Mucosa of gallbladder (tissue), 1 donor: Measurements from ENCODE around the gene PCDHGC5. TPM values are rescaled to one million over a fixed set of nuclear protein-coding genes. Genes with fewer than 3 reads are reported as not detected.

Experiments
- DNase-seq: peaks from one replicate; pipeline ENCODE4 v3.0.0-alpha.2; 2020; ENCODE audit warnings: low spot score
- total RNA-seq: library from RNA; stranded (reverse); gene quantifications from one replicate; pipeline ENCODE4 v1.2.1, GENCODE V29; 2021
- donor health status: DM: no; HTN: no; CAD: no.

PCDHGC5 gene
- total RNA-seq, 1 donor from 2014 or later = 2.0 TPM

DNA sequence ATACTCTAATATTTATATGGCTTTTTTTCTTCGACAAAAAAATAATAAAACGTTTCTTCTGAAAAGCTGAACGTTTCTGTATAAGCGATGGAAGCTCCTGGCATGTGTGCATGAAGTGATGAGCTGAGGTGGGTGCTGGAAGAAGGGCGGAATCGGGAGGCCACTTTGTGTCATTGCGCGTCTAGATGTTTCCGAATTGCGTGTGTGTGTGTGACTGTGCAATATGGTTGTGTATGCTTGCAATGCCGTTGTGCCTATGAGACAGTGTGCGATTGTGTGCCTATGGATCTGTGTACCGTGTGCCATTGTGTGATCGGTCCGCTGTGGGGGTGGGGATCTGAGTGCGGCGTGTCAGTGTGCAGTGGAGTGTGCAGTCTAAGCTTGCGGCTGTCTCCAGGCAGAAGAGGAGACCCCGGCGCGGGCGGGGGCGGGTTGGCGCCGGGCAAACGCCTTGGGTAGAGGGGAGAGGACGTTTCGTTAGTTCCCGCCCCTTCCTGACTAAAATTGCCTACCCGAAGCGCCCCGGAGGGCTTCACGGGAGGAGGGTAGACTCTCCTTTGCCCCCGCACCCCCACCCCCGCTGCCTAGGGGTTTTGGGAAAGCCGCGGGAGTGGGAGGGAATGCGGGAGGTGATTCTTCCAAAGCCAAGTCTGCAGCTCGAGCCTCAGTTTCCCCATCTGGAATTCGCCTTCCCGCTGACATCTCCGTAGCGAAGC is 24.2 kb downstream of the PCDHGC5 start:
- no peak for DNase-seq

DNA sequence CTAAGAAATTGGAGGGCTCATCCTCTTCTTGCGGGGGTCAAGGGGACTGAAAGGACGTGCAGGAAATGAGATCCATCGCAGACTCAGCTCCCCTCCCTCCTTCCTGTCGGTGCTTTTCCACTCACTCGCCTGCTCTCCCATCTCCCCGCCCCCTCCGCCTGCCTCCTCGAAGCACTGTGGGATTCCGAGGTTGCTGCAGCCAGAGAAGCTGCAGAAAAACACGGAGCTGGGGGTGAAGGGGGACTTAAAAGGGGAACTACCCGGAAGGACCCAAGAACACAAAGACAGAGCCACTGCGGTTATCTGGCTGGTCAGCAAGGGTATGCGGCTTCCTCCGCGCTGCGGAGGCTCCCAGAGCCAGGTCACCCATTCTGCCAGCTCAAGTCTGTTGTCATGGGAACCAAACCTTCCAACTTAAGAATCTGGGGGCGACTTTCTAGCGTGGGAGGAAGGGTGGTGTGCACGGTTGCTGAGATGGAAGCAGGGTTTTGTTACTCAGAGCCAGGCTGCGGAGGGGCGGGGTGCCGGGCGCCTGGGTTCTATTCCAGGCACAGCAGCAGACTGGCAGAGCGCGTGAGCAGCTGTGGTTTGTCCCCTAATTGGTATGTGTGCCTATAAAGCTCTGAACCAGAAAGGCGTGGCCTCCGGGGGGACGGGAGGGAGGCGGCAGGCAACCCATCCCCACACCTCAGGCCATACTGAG is 24.9 kb downstream of the PCDHGC5 start:
- DNase-seq = peak; percentile 63

DNA sequence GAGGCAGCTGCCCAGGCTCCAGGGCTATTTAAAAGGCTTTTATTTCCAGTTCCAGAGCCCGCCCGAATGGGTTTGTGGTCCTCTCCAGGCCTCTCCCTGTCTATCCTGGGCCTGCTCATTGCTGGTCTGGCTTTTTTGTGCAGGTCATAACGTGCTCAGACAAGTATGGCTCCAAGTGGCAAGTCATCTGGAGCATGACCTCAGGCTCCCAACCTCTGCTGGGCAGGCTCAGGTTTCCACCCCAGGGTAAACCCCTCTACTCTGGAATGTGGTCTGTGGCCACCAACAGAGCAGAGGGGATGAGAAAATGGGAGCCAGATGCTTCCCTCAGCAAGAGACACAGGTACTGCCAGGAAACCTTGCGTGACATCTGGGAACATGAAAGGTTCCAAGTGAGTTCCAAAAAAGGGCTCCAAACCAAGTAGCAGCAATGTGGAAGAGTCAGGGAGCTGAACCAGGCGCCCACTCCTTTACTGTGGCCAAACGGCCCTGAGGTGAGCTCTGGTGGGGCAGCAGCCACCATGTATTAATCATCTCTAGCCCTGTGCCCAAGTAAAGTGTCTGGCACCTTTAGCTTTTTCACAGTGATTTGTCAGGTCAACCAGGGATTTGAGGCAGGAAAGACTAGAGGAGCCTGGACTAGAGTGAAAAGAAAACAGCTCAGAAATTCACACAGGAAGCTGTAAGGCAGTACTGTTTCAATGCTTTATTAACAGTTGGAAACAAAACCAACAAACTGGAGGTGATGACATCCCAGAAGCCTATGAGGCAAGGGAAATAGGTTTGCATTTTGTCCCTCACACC is 25.7 kb downstream of the PCDHGC5 start:
- no peak for DNase-seq

DNA sequence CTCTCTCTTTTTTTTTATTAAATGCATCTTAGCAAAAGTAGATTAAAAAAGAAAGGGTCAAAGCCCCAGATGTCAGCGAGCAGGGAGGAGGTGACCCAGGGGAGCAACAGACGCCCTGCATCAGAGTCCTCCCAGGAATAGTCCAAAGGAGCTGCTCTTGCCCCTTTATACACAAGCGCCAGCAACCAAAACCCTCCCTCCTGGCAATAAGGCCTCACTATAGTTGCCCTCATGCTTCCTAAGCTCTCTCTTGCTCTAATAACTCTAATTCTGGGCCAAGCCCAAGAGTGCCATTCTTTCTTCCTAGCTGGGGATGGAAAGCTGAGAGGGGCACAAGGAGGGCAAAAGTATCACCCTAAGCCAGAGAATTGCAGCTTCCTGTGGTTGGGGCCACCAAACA is 26.3 kb downstream of the PCDHGC5 start:
- no peak for DNase-seq

DNA sequence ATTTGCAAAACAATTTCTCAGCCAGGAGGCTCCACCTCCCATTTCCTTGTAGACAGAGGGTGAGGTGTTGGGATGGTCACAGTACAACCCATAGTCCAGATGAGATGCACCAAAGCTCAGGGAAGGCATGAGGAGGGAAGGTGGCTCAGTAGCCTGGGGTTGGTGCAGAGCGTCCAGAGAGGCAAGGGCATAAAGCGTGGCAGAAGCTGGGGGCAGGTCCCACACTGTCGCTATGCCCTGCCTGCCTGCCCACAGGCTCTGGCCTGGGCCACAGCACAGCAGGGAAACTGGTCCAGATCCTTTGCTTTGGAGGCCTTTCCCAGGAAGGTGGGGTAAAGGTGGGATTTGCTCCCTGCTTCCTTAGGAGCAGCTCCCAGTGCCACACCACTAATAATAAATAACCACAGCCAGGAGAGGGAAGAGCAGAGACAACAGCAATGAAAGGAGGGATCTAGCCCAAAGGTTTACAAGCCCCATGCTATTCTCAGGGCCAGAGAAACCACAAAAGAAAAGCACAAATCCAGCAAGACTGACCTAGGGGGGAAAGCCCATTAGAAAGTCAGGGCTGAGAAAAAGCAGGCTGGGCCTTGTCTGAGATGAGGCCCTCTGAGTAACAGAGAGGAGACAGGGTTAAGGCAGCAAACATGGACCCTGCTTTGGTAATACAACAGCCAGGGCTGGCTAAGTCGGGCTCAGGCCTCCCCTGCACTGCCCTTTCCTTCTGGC is 27.2 kb downstream of the PCDHGC5 start:
- DNase-seq = no peak

DNA sequence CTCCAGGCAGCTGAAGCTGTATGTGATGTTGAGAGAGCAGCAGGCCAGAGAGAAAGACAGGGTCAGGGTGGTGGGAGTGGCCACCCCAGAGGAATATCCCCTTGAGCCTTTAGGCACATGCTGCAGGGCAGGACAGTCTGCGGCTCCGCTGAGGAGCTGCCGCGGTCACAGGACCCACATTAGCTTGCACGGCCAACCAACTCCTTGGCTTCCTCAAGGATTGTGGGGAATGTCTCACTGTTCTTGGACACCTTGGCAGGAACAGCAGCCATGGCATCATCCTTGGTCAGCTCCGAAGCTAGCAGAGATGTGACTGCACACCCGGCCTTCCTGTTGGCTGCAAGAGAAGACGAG is 27.8 kb downstream of the PCDHGC5 start:
- no peak for DNase-seq

DNA sequence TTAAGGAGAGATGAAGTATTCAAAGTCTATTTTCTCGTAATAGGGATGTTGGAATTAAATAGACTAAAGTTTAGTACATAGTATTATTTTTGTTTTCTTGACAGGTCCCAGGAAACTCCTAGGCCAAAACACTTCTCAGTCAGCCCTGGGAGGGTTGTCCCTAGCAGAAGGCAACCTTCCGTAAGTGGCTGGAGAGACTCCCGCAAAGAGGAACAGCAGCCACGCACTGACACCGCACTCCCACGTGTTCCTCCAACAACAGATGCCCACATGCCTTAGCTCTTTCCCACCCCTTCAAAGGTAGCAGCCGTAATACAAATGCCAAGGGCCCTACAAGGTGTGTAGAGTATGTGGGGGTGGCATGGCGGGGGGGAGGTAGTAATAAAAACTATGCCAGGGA is 28.4 kb downstream of the PCDHGC5 start:
- DNase-seq = no peak

DNA sequence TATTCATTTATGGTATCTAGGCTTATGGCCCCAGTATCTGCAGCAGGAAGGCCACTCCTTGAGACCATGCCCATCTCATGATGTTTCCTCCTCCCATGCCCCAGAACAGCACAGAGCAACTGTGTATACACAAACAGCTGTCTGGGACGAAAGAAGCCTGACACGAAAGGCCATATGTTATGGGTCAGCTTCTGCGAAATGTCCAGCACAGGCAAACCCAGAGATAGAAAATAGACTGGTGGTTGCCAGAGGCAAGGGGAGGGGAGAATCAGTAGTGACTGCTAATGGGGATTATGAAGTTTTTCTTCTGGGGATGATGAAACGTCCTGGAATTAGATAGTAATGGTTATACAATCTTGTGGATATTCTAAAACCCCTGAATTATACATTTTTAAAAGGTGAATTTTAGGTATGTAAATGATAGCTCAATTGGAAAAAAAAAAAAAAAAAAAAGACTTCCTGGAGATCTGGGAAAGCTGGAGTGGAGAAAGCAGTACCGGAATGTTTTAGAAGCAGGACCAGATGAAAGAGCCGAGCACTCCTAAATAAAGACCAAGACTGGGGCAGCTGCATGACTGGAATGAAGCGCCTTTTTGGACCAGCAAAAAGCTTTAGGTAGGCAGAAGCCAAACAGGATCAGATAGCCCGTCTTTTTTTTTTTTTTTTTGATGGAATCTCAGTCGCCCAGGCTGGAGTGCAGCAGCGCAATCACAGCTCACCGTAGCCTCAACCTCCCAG is 29.2 kb downstream of the PCDHGC5 start:
- DNase-seq = peak; percentile 52

DNA sequence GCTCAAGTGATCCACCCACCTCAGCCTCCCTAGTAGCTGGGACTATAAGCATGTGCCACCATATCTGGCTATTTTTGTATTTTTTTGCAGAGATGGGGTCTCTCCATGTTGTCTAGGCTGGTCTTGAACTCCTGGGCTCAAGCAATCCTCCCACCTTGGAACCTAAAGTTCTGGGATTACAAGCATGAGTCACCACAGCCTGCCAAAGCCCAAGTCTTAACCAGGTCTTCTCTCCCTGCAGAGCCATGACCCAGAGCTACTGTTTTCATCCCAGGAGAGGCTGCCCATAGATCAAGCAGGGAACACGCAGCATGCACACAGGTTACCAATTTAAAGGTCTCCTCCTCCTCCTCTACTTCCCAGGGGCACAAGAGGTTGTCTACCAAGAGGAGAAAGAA is 29.7 kb downstream of the PCDHGC5 start:
- no peak for DNase-seq

DNA sequence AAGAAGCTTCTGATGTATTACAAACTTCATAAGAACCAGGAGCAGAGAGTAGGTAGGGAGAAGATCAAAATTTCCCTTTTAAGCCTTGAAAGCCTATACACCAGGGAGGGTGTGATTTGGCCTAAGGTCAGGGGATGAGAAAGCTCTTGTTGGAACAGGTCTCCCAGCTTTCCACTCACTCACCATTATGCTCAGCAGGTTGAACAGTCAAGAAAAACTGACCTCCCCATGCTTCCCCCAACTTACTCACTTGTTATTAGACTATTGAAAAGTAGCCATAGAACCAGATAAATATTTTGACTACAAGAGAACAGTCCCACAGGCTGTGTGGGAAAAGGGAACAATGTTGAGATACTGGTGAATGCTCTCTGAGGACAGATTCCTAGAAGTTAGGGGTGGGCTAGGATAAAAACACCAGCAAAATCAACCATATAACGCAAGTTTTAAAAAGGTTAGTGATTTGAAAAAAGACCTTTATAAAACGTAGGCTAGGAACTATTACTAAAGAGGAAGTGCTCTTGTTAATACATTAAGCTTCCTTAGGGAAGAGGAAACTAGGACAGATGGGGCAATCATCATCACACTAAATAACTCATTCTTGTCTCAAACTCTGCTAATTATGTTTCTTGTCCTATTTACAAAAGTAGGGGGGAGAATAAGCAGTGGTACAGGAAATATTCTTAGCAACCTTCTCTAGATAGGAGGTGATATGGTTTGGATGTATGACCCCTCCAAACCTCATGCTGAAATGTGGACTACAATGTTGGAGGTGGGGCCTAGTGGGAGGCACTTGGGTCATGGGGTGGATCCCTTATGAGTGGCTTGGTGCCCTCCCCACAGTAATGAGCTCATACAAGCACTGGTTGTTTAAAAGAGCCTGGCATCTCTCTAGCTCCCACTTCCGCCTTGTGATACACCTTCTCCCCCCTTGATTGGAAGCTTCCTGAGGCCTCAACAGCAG is 31.0 kb downstream of the PCDHGC5 start:
- DNase-seq = no peak

DNA sequence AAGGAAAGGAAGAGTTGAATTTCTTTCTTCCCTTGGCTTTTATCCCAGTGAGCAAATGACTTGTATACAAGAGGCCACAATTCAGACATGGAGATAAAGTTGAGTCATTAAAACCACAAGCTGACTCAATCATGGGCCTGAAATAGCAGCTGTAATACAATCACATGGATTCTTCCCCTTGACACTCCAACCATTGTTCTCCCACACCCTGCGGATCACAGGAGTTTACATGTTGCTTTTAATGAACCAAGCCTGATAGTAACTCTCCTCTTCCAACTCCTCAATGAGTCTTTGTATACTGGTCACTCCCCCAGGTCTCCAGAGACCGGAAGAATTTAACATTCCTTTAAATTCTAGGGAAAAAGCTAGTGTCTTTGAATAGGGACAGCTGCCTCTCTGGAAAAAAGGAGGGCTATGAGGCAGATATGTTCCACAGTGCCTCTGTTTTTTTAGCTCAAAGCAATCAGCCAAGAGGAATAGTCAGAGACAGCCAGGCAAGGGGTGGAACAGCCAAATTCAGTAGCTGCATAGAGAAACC is 32.4 kb downstream of the PCDHGC5 start:
- DNase-seq = peak; percentile 74

DNA sequence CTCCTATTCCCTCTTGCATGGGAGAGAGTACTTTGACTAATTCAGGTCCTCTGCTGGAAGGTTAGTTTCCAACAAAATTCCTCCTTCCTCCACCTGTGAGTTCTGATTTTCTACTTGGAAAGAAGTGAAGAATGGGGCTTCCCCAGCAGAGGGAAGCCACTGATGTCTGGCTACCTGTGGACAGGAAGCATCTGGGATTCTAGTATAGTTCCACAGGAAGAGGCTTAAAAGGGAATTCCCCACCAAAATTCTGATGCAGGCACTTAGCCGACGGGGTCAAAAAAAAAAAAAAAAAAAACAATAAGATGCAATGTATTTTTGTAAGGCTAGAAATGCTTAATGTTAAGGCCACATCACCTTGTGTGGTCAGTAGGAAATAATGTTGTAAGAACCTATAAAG is 33.4 kb downstream of the PCDHGC5 start:
- no peak for DNase-seq

DNA sequence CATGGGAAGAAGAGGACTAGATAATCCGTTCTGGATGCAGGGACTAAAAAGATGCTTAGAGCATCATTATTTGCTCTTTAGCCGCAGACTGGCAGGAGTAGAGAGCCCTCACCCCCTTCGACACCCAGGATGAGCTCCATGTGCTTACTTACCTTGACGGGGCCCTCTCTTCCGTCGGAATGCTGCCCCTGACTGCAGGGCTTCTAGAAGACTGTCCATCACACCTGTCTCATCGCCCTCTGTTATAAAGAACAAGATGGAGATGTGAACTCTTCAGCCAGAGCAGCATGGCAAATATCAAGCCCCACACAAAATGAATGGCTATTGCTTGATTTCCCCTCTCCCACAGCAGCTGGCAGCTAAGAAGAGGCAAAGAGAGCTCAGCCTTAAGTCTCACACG is 35.1 kb downstream of the PCDHGC5 start:
- no peak for DNase-seq

DNA sequence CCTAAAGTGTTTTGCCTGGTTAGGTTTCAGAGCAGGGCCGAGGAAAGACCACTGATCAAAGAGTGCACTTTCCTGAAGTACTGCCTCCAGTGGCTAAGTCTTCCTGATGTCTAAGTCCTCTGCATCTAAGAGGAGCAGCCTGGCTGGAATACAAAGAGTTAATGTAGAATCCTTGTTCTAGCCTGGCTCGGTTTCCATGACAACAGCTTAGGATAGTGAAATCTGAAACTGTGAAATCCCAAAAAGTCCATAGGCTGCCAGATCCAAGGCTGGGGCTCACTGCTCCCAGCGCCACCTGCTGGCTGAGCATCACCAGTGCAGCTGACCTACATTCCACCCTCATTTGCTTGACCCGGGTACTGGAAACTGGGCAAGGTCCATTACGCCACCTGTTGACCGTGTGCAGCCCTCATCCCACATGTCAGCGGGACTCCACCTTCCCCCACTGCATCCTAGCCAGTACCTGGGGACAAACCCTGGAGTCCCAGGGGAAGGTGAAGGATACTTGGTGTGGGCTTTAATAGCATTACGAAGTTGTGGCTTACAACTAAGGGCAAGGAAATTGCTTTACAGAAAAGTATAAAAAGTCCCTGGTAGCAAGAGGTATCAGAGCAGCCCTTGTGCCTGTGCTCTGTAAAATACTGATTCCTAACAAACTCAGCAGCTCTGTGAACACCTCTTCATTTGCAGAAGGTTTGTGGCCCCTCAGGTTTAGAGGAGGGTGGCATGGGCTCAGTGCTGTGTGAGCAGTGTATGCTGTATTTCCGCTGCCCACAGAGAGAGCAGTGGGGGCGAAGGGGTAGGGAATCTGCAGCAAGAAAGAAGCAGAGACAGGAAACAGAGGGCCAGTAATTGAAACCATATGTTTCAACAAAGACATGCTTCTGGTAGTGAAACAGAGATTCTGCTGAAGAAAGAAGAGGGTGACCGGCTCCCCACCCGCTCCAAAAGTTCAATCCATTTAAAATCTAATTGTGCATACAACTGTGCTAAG is 36.0 kb downstream of the PCDHGC5 start:
- DNase-seq = peak; percentile 88

DNA sequence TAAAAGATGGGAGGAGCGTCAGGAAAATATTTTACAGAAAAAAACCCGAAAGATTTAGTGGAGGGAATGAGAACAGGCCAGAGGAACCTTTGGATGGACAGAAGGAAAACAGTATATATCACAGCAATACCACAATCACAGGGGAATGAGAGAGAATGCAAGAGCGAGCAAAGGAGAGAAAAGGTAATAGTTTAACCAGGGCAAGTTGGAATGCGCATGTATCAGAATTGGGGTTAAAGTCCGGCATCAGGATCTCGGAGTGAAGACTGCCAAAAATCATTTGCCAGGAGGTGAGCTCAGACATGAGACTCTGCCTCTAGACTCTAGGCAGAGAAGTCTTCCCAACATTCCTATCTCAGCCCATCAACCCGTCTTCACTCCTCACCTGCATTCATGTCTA is 36.8 kb downstream of the PCDHGC5 start:
- peak; percentile 78 for DNase-seq

DNA sequence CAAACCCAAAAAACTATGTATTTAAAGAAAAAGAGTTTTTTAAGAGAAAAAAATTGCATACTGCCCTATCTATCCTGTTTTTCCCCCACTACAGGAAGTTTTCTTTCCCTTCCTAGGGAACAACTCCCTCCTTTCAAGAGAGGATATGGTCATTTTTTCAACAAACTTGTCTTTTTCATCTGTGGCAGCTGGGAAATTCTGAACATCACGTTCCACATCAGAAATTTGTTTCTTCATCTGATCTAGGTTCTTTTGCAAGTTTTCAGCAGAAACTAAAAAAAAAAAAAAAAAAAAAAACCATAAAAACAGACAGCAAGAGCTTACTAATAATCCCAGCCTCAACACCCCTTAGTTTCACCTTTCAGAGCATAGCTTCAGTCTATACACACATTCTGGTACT is 38.5 kb downstream of the PCDHGC5 start:
- DNase-seq = no peak

DNA sequence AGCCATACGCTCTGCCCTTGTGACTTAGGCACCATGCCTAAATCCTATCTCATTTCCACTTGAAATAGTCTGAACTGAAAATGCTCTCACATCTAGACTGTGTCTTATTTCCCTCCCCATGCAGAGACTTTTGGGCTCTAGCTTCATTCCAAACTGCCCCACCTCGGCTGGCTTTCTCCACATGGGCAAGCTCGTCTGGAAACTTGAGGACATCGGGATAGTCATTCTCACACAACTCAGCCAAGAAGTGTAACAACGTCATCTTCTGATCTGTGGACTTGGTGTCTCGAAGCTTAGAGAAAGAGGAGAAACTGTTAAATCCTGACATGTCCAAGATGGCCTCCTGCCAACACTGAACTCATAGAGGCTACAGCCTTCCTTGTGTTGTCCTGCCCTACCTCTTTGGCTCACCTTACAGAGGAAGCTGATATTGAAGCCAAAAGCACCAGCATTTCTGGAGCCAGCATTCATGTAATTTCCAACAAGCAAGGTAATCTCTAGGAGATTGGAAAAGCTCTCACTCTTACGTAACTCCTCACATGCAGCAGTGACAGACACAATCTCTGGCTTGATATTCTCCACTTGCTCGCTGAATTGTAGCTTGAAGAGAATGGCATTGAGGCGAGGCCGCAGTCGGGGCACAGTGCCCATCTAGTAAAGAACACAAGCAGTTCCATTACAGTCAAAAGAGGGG is 39.6 kb downstream of the PCDHGC5 start:
- DNase-seq = no peak

DNA sequence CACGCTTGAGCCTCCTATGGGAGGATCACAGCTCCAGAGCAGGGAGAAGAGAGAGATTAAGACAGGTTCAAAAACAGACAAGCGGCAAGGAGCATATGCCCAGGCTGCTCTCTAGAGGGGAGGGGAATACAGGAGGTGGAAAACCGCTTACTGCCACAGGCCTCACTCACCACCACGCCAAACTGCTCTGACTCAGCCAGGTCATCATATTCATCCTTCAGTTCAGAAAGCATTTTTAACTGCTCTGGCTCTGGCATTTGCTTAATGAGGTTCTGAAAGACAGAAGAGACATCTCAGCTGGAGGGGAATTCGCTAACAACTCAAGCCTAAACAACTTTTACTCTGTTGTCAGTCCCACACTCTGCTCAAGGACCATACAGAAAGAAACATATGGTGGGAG is 40.1 kb downstream of the PCDHGC5 start:
- DNase-seq = no peak
